GM21619 (cell line): ENCODE results near the gene STUM.

ENCODE experiments used
- ATAC-seq: cut with Tn5 transposase; IDR thresholded peaks from one replicate; pipeline ENCODE4 v1.9.1; 2021; ENCODE audit not compliant: unreplicated experiment

The STUM gene

DNA sequence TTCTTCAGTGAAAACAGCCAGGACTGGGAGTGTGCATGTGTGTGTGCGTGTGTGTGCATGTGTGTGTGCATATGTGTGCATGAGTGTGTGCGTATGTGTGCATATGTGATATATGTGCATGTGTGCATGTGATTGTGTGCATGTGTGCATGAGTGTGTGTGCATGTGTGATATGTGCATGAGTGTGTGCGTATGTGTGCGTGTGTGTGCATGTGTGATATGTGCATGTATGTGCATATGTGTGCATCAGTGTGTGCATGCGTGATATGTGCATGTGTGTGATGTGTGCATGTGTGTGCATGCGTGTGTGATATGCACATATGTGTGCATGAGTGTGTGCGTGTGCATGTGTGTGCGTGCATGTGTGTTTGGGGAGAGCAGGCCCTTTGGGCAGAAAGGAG lies 100.7 kb downstream of the STUM start:
- no peak for ATAC-seq

DNA sequence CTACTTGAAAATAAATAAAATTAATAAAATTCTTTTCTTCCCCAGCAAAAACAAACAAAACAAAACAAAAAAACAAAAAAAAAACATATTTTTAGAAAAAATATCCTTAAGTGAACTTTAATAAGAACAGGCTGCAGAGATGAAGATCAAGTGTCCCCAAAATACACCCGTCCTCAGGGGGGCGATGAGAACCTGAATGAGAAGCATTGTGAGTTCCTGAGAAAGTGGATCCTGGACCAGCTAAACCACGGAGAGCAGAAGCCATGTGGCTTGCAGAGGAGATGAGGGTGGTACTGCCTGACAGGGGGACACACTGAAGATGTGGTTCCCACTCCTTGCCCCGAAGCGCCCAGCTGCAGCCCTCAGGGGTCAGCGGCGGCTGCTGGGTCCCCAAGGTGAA lies 101.2 kb downstream of the STUM start:
- ATAC-seq: no peak

DNA sequence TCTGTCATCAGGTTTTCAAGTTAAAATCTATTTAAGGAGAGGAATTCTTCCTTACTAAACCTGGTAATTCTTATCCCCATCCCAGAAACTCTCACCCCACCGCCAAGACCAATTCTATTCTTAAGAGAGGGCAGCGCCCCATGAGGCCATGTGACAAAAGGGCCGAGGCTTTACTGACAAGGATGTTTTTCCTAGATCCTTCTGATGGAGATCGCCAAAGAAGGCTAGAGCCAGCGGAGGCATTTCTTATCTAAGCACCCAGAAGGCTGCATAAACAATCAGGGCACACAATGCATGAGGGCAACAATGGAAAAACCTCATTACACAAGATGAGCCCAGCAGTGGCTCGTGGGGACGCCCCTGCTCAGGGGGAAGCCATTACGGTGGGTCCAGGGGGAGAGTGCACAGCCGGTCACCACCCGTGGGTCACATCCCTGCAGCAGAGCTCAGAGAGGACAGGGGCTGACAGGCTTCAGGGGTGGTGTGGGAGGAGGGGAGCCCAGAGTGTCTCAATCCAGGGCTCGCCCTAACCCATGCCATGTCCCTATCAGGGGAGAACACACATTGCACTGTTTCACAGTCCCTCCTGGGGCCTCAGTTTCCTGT lies 101.8 kb downstream of the STUM start:
- ATAC-seq: no peak

DNA sequence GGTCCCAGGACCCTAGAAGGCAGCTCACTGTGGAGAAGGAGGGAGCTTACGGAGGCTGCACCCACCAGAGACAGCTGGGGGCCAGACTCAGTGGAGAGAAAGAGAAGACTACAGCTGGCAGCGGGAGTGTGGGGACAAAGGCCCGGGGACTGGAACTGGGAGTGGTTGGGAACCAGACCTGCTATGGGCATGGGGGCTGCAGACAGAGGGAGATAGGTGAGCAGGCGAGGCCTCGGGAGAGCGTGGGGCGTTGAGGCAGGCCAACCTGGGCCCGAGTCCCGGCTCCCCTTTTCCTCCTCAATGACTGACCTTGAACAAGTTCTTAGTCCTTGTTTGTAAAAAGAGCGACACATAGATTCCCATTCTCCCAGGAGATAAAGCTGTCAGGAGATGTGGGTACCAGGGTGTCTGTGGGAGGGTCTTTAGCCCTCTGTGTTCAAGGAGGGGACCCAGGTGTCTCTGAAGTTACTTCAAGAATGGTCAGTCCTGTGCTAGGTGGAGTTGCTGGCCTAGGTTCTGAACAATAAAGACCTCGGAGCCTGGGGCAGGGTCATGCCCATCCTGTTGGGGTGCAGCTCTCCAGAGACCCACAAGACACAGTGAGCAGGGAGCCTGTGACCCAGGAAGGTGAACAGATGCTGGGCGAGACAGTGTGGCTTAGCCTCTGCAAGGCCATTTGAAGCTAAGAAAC lies 102.6 kb downstream of the STUM start:
- no peak for ATAC-seq

DNA sequence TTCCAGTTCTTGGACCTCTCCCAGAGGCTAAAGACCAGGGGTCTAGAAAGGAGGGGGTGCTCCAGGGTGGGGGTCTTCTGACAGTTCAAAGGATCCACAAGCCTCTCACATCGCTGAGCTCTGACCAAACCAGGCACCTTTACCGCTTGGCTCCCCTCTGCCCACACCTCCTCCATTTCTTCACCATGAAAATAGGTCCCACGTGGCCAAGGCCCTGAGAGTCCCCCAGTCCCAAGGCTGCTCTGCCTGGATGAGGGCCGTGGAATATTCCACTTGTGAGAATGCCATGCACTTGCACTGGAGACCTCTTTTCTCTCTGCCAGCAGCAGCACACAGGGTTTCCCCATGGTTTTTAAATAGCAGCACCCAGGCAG lies 103.2 kb downstream of the STUM start:
- ATAC-seq: no peak

DNA sequence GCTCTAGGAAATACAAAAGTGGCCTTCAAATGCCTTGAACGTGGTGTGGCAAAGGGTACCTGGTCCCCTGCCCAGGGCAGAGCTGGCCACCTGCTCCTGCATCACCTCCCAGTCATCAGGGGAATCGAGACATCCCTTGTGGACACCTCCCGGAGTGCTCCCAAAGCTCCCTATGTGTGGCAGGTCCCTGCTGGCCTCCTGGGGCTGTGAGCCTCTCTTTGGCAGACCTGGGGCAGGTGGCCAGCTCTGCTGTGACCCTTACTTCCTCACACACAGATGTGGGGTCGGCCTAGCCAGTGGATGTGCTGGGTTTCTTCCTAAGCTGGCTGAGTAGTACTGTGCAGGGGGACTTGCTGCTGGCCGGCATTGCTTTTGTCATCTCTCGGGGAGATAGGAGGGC lies 104.0 kb downstream of the STUM start:
- no peak for ATAC-seq

DNA sequence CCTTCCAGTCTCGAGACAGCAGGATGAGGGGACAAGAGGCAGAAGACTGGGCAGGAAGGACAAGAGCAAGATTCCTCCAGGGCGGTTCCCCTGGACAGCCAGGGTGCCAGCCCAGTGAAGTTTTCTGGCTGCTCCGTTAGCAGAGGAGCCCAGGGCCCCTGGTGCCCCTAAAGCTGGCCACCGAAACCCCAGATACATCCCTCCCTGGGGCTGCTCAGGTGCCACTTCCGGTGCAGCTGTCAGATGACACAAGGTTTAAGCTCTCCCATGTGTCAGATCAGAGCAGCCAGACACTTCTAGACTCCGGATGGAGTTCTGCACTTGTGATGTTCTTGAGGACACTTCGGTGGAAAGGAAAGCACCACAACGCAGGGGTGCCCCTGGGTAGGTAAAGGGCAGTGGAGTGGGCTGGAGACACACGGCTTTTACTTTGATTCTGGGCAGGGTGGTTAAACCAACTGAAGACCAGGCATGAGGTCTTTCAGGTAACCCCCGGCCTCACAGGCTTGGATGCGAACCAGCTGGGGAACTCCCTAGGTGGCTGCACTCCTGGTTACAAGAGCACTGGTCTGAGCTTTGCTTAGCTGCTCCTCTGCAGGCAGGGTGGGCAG lies 104.9 kb downstream of the STUM start:
- ATAC-seq: peak; percentile 80

DNA sequence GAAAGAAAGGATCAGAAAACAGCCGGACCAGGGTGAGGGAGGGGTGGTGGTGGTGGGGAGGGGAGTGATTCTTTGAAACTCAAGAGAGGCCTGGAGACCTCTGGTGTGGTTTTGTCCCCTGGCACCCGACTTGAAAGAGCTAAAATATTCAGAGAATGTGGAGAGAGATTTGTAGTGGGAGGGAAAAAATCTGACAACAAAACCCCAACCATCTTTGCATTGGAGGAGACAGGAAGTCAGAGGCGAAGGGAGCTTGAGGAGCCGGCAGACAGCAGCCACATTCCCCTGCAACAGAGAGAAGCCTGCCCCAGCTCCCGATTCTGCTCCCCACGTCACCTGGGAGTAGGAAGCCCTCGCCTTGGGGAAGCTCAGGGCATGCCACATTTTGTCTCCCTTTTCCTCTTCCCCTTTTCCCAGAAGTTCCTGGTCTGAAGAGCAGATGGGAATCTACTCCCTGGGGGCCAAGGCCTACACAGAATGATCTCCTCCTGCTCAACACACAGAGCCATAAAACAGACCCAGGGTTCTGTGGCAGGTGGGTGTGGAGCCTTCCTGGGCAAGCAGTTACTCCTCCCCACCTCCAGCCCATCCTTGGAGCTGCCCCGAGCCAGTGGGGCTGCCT lies 105.6 kb downstream of the STUM start:
- ATAC-seq: no peak

DNA sequence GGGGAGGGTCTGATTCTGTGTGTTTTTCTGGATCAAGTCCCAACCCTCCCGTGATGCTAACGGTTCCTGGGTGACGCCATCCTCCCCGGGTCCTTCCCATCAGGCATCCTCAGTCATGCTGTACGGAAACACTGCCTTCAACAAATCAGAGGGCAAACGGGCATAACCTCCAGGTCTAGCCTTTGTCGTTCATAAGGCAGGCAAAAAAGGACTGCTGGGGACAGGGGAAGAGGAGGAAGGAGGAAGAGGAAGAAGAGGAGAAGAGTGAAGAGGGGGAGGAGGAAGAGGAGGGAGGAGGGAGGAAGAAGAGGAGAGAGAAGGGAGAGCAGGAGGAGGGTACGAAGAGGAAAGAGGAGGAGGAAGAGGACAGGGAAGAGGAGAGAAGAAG lies 106.1 kb downstream of the STUM start:
- no peak for ATAC-seq

DNA sequence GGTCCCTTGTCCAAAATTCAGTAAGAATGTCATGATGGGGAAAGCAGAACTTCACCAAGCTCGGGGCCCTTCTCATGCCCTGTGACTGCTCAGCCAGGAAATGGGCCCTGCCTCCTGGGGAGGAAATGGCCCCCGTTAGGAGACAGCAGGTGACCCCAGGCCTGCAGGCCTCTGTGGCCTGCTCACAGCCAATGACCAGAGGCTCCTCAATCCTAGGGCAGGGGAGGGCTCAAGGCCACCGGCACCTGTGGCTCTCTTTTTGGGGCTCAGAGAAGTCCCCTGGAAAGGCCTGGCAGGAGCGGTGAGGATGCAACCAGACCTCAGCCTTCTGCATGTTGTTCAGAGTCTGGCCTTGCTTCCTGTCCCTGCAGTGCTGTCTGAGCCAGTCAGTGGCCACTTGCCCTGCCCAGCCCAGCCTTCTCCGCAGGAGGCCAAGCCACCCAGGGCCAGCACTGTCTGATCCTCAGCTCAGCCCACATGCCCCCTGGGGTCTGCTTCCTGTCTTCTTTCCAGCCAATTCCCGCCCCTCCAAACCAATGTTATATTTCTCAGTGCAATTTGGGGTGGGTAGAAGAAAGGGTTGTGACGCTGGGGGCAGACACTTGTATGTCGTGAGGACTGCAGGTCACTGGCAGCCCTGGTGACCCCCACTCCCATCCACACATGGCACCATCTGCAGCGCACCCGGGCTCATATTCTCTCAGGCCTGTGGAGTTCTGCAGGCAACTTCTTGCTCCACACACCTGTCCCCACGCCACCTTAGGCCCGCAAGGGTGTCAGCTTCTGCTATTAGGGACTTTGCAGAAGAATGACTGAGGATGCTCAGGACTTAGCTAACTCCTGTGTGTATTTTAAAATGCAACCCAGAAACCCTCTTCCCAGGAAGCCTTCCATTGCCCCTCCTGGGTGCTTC lies 106.9 kb downstream of the STUM start:
- ATAC-seq: no peak

DNA sequence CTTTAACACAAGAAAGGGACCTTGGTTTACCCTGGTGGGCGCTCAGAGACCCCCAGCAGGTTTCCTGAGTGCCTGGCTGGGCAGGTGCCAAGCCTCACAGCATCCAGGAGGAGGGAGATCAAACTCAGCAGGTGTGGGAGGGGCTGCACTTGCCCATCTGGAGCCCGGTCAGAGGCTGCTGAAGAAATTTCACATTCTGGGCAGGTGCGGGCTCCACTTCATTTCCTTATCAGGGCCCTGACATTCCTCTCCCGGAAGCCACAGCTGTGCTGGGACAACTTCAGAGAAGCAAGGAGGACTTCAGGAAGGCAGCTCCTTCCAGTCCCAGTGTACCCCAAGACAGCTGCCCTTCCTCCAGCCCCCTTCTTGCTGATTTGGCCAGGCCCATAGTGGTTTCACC lies 107.6 kb downstream of the STUM start:
- no peak for ATAC-seq

DNA sequence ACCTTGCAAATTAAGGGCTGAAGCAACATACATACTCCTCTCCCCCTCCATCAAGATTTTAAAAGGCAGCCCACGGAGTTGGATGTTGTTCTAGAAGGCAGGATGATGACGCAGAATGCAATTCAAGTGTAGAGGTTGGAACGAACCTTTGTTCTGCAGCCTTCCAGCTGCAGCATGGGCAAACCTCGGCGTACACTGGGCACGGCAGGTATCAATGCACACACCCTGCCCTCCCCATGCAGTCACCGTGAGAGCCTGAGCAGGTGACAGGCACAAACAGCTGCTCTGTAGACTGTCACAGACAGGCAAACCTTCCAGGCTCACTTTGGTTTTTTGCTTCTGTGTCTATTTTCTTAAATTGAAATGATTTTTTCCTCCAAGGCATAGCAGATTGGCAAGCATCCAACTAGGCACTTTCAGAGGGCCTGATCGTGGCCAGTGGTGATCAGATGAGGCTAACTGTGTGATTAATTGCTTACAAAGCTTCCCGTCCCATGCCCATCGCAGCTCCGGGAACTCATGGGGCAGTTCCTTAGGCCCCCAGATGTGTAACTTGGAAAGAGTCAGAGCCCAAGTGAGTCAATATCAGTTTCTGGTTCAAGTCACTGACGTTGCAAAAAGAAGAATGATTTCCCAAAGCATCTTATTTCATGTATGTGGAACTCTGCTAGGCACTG lies 108.2 kb downstream of the STUM start:
- no peak for ATAC-seq

DNA sequence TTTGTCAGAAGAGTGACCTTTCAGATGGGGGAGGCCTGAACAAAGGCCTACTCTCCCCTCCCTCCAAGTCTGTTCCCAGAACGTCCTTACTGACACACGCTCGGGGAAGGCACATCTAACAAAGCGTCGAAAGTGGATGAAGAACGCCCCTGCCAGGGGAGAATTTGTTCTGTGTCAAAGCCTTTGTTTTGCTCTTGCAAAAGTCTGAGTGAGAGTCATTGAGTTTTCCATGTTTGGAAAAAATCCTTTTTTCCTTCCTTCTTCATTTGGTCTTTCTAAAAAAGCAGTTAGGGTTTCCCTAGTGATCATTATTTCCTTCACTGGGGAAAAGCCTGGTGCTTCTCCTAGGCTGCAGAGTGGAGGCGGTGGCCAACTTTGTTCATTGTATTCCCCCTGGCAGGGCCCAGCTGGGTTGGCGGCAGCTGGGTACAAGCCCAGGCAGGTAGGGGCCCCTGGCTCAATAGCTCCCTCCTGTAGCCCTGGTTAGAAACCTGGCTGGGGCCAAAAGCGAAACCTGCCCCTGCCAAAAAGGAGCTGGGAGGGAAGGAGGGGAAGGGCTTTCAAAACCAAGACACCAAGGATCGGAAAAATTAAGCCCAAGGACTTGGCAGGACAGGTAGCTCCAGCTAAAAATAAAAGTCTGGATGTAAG lies 109.5 kb downstream of the STUM start:
- no peak for ATAC-seq

DNA sequence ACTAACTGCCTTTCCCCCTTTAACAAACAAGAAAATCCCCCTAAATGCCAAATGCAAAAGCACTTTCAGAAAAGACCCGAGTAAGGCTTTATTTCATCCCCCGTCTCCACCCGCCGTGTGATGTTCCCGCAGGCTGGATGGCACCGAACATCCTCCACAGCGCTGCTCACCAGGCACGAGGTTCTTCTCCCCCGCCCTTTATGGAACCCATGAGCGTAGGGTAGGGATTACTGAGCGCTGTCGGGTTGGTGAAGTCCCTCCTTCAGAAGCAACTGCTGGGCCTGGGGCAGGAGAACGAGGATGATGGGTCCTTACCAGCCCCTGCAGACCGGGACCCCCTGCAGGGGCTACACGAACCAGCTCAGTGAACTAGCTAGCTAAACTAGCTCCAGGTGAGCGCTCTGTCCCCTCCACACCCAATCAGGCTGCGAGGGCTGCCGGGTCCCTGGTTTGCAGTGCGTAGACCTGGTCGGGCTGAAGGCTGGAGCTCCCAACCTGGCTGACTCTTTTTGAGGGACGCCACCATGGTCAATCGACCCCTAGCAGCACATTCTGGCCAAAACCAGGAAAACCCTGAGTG lies 110.1 kb downstream of the STUM start:
- ATAC-seq: no peak
